ENCODE results near the gene SLC5A10.

DNA sequence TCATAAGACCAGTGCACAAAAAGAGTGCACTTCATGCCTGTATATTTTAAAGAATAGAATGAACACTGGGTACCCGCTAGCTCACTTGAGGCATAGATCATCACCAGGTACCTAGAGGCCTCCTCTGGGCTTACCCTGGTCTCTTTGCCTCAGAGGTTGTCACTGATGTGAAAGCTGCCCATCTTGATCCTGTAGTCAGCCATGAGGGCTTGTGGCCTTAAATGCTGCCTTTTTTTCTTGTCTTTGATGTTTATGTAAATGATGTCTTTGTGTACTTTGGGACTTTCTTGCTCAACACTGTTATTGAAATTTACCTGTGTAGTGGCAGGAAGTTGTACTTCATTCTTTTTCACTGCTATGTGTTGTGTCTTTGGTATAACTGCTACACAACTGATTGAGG, 26.8 kb upstream of the SLC5A10 start:
- TF ChIP-seq, protein P1, sequence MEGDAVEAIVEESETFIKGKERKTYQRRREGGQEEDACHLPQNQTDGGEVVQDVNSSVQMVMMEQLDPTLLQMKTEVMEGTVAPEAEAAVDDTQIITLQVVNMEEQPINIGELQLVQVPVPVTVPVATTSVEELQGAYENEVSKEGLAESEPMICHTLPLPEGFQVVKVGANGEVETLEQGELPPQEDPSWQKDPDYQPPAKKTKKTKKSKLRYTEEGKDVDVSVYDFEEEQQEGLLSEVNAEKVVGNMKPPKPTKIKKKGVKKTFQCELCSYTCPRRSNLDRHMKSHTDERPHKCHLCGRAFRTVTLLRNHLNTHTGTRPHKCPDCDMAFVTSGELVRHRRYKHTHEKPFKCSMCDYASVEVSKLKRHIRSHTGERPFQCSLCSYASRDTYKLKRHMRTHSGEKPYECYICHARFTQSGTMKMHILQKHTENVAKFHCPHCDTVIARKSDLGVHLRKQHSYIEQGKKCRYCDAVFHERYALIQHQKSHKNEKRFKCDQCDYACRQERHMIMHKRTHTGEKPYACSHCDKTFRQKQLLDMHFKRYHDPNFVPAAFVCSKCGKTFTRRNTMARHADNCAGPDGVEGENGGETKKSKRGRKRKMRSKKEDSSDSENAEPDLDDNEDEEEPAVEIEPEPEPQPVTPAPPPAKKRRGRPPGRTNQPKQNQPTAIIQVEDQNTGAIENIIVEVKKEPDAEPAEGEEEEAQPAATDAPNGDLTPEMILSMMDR (IDR thresholded peaks at IDR 0.05; ENCODE audit: low read depth, low read length, missing input control) = no peak
- no peak for TF ChIP-seq FOXA1 (IDR thresholded peaks at IDR 0.05)
- TF ChIP-seq RAD21 (IDR thresholded peaks at IDR 0.05) = no peak

All from liver (tissue), 3 donors.